Gastroesophageal sphincter (tissue), 4 donors: Measurements from ENCODE around the gene MCTP1. TPM values are rescaled to one million over a fixed set of nuclear protein-coding genes. Genes with fewer than 3 reads are reported as not detected.

Source experiments
- ATAC-seq: fragments of 150-250 bp; one replicate; pipeline ENCODE4 v1.9.1; 2016; ENCODE audit warnings: mild to moderate bottlenecking, moderate library complexity
- H3K27ac ChIP-seq, 4 donors: fragments of 200-600 bp; sonication (generic) in 3 of 4; 1 replicate in 3 of 4; 2 replicates in 1 of 4; pipeline ENCODE4 v1.5.1; 2016 to 2019
- H3K27me3 ChIP-seq: fragments of 200-600 bp; sonication (generic); one replicate; pipeline ENCODE4 v1.5.1; 2019
- H3K36me3 ChIP-seq, 2 donors: fragments of 200-600 bp; sonication (generic); one replicate each; pipeline ENCODE4 v1.5.1; 2019; ENCODE audit warnings: control low read depth in 1 of 2
- H3K4me1 ChIP-seq, 3 donors: fragments of 200-600 bp; sonication (generic); 1 replicate in 2 of 3; 2 replicates in 1 of 3; pipeline ENCODE4 v1.5.1; 2016 to 2019; ENCODE audit warnings: control low read depth in 2 of 3
- H3K4me3 ChIP-seq, 2 donors: fragments of 200-600 bp; sonication (generic); one replicate each; pipeline ENCODE4 v1.5.1; 2019; ENCODE audit warnings: mild to moderate bottlenecking in 1 of 2, moderate library complexity in 1 of 2
- H3K9me3 ChIP-seq, 3 donors: fragments of 200-600 bp; sonication (generic); one replicate each; pipeline ENCODE4 v1.5.1; 2017 to 2019; ENCODE audit warnings: control low read depth in 2 of 3
- CTCF ChIP-seq, 4 experiments: fragments of 200-600 bp in 2 of 4; fragments of 450-650 bp in 2 of 4; sonication (generic) in 1 of 4; IDR thresholded peaks; one replicate each; pipeline ENCODE4 v1.5.1; 2017 to 2019; ENCODE audit warnings: antibody characterized with exemption in 4 of 4, mild to moderate bottlenecking in 2 of 4, moderate library complexity in 2 of 4
- EP300 ChIP-seq: sonication (generic); formaldehyde crosslinking; IDR thresholded peaks from one replicate; pipeline ENCODE4 v1.6.1; 2017; ENCODE audit warnings: antibody characterized with exemption, mild to moderate bottlenecking
- POLR2A ChIP-seq, 2 donors: fragments of 450-650 bp; IDR thresholded peaks; one replicate each; pipeline ENCODE4 v1.6.1; 2017; ENCODE audit warnings: antibody characterized with exemption in 2 of 2, mild to moderate bottlenecking in 2 of 2, moderate library complexity in 1 of 2
- POLR2AphosphoS5 ChIP-seq: sonication (generic); formaldehyde crosslinking; IDR thresholded peaks from one replicate; pipeline ENCODE4 v1.6.1; 2017; ENCODE audit warnings: antibody characterized with exemption
- WGBS, 2 donors: methylation state at CpG; one replicate each; pipeline ENCODE4 v1.1.5; 2018; ENCODE audit warnings: low coverage in 1 of 2; 5-methylcytosine and 5-hydroxymethylcytosine counted together
- total RNA-seq, 4 donors: library from RNA; depleted of rRNA; stranded (reverse); fragments of >200 nt; gene quantifications; one replicate each; pipeline ENCODE4 v1.1.0, GENCODE V29; 2016

The MCTP1 gene
- total RNA-seq, 4 donors from 2014 or later, result 13.5 to 57.6 (median 21.9) TPM

- H3K9me3 ChIP-seq, result no peaks in the 10 kb centered on the region
- H3K4me3 ChIP-seq, result no peak overlapping the region
- H3K27ac ChIP-seq, result no peak overlapping the region
- no peaks in the 10 kb centered on the region for H3K27me3 ChIP-seq
- no peak for ATAC-seq
- no peaks in the 10 kb centered on the region for H3K36me3 ChIP-seq
- WGBS, 2 donors, result 67 to 85% methylated on average over 2 of the region's 2 CpGs
- TF ChIP-seq POLR2A (IDR thresholded peaks at IDR 0.05), result no peak
- no peak for TF ChIP-seq EP300
- TF ChIP-seq POLR2AphosphoS5, result no peak
- no peak for TF ChIP-seq CTCF (IDR thresholded peaks at IDR 0.05)
- no peaks in the 10 kb centered on the region for H3K4me1 ChIP-seq
These were observed 265.9 kb downstream of the MCTP1 start for GRCh38 chr5:95018946-95019345.

- Histone ChIP-seq H3K4me1 (no peaks in the 10 kb centered on the region), H3K27me3 (no peaks in the 10 kb centered on the region), H3K4me3 (no peak overlapping the region), H3K27ac (no peak overlapping the region), H3K36me3 (no peaks in the 10 kb centered on the region), H3K9me3 (no peaks in the 10 kb centered on the region)
- TF ChIP-seq CTCF (IDR thresholded peaks at IDR 0.05), result no peak
- no peak for ATAC-seq
- WGBS, 2 donors, result 90 to 94% methylated on average over 1 of the region's 1 CpG
These were observed 266.4 kb downstream of the MCTP1 start for GRCh38 chr5:95018511-95018910.

GRCh38 chr5:95009812-95010211, 275.1 kb downstream of the MCTP1 start:
- 80 to 87% methylated on average over 2 of the region's 2 CpGs for WGBS, 2 donors
- H3K27ac ChIP-seq, result no peak overlapping the region
- TF ChIP-seq CTCF (IDR thresholded peaks at IDR 0.05), result no peak
- TF ChIP-seq EP300, result no peak
- no peak for TF ChIP-seq POLR2A (IDR thresholded peaks at IDR 0.05)
- no peak for TF ChIP-seq POLR2AphosphoS5
- no peaks in the 10 kb centered on the region for H3K4me1 ChIP-seq
- no peak overlapping the region for H3K4me3 ChIP-seq
- no peak for ATAC-seq
- peaks cover 0 to 6% (median 0%) of the 10 kb centered on the region in 3 donors for H3K9me3 ChIP-seq
- H3K36me3 ChIP-seq, result no peaks in the 10 kb centered on the region
- no peaks in the 10 kb centered on the region for H3K27me3 ChIP-seq

GRCh38 chr5:95007921-95008597, 276.8 kb downstream of the MCTP1 start:
- no peak for ATAC-seq
- H3K9me3 ChIP-seq, result peaks cover 0 to 23% (median 0%) of the 10 kb centered on the region in 3 donors
- 82 to 84% methylated on average over 4 of the region's 4 CpGs for whole genome bisulfite sequencing, 2 donors
- H3K27ac ChIP-seq, result no peak overlapping the region
- no peaks in the 10 kb centered on the region for H3K4me1 ChIP-seq
- no peak overlapping the region for H3K4me3 ChIP-seq
- H3K27me3 ChIP-seq, result no peaks in the 10 kb centered on the region
- TF ChIP-seq POLR2A (IDR thresholded peaks at IDR 0.05), result no peak
- no peak for TF ChIP-seq POLR2AphosphoS5
- TF ChIP-seq CTCF (IDR thresholded peaks at IDR 0.05), result no peak
- no peak for TF ChIP-seq EP300
- H3K36me3 ChIP-seq, result no peaks in the 10 kb centered on the region

GRCh38 chr5:95005811-95006210, 279.1 kb downstream of the MCTP1 start:
- peaks cover 0 to 28% (median 0%) of the 10 kb centered on the region in 3 donors for H3K9me3 ChIP-seq
- no peak overlapping the region for H3K27ac ChIP-seq
- ATAC-seq, result no peak
- H3K4me3 ChIP-seq, result no peak overlapping the region
- H3K36me3 ChIP-seq, result no peaks in the 10 kb centered on the region
- 100% methylated on average over 1 of the region's 1 CpG for WGBS, 2 donors
- H3K27me3 ChIP-seq, result no peaks in the 10 kb centered on the region
- no peak for TF ChIP-seq POLR2A (IDR thresholded peaks at IDR 0.05)
- no peak for TF ChIP-seq POLR2AphosphoS5
- TF ChIP-seq EP300, result no peak
- no peak for TF ChIP-seq CTCF (IDR thresholded peaks at IDR 0.05)
- H3K4me1 ChIP-seq, result no peaks in the 10 kb centered on the region
